ENCODE measurements around the gene PREX1. TPM values are rescaled to one million over a fixed set of nuclear protein-coding genes. Genes with fewer than 3 reads are reported as not detected.

Gene PREX1
- total RNA-seq, 2 donors from 2014 or later, result 7.4 to 37.9 TPM

- intact Hi-C loops (cut with DNase I), result no loop called here
- WGBS, result 55% methylated on average over 4 of the region's 4 CpGs
- Histone ChIP-seq H3K36me3 (no peaks in the 10 kb centered on the region), H3K27ac (no peak overlapping the region), H3K27me3 (replicated peaks; ENCODE audit: insufficient read depth) (no peaks in the 10 kb centered on the region), H3K4me3 (no peak overlapping the region), H3K9me3 (no peaks in the 10 kb centered on the region), H3K4me1 (replicated peaks) (no peaks in the 10 kb centered on the region)
- TF ChIP-seq POLR2A (IDR thresholded peaks at IDR 0.05), result no peak
- TF ChIP-seq CTCF (IDR thresholded peaks at IDR 0.05), result no peak
- TF ChIP-seq POLR2AphosphoS5 (IDR thresholded peaks at IDR 0.05), result no peak
- DNase-seq (ENCODE audit: low spot score), result no peak
Observed at GRCh38 chr20:48731536-48731935, 96.3 kb downstream of the PREX1 start.

- Histone ChIP-seq H3K4me1 (replicated peaks) (no peaks in the 10 kb centered on the region), H3K27me3 (replicated peaks; ENCODE audit: insufficient read depth) (no peaks in the 10 kb centered on the region), H3K36me3 (no peaks in the 10 kb centered on the region), H3K27ac (no peak overlapping the region), H3K4me3 (no peak overlapping the region), H3K9me3 (no peaks in the 10 kb centered on the region)
- WGBS, result 95% methylated on average over 3 of the region's 3 CpGs
- TF ChIP-seq POLR2A (IDR thresholded peaks at IDR 0.05), result no peak
- no peak for TF ChIP-seq POLR2AphosphoS5 (IDR thresholded peaks at IDR 0.05)
- no peak for TF ChIP-seq CTCF (IDR thresholded peaks at IDR 0.05)
- intact Hi-C loops (cut with DNase I), result no loop called here
- DNase-seq (ENCODE audit: low spot score), result no peak
Observed at GRCh38 chr20:48730977-48731376, 96.8 kb downstream of the PREX1 start.

- Histone ChIP-seq H3K9me3 (no peaks in the 10 kb centered on the region), H3K27me3 (replicated peaks; ENCODE audit: insufficient read depth) (no peaks in the 10 kb centered on the region), H3K36me3 (no peaks in the 10 kb centered on the region), H3K4me1 (replicated peaks) (no peaks in the 10 kb centered on the region), H3K4me3 (no peak overlapping the region), H3K27ac (no peak overlapping the region)
- intact Hi-C loops (cut with DNase I), result no loop called here
- WGBS, result 91% methylated on average over 6 of the region's 6 CpGs
- TF ChIP-seq POLR2AphosphoS5 (IDR thresholded peaks at IDR 0.05) (no peak), CTCF (IDR thresholded peaks at IDR 0.05) (no peak), POLR2A (IDR thresholded peaks at IDR 0.05) (no peak)
- no peak for DNase-seq (ENCODE audit: low spot score)
Observed at GRCh38 chr20:48729538-48729937, 98.3 kb downstream of the PREX1 start.

GRCh38 chr20:48728042-48728825 lies 99.6 kb downstream of the PREX1 start:
- Histone ChIP-seq H3K36me3 (no peaks in the 10 kb centered on the region), H3K4me1 (replicated peaks) (no peaks in the 10 kb centered on the region), H3K4me3 (no peak overlapping the region), H3K9me3 (no peaks in the 10 kb centered on the region), H3K27me3 (replicated peaks; ENCODE audit: insufficient read depth) (no peaks in the 10 kb centered on the region), H3K27ac (no peak overlapping the region)
- WGBS, result 90% methylated on average over 9 of the region's 9 CpGs
- no peak for DNase-seq (ENCODE audit: low spot score)
- intact Hi-C loops (cut with DNase I), result no loop called here
- TF ChIP-seq CTCF (IDR thresholded peaks at IDR 0.05) (no peak), POLR2A (IDR thresholded peaks at IDR 0.05) (no peak), POLR2AphosphoS5 (IDR thresholded peaks at IDR 0.05) (no peak)

GRCh38 chr20:48727226-48727625 lies 100.6 kb downstream of the PREX1 start:
- Histone ChIP-seq H3K4me1 (replicated peaks) (no peaks in the 10 kb centered on the region), H3K36me3 (no peaks in the 10 kb centered on the region), H3K27me3 (replicated peaks; ENCODE audit: insufficient read depth) (no peaks in the 10 kb centered on the region), H3K9me3 (no peaks in the 10 kb centered on the region), H3K27ac (no peak overlapping the region), H3K4me3 (no peak overlapping the region)
- WGBS, result 89% methylated on average over 6 of the region's 6 CpGs
- no peak for TF ChIP-seq POLR2A (IDR thresholded peaks at IDR 0.05)
- intact Hi-C loops (cut with DNase I), result no loop called here
- DNase-seq (ENCODE audit: low spot score), result no peak

Data from prostate gland (tissue), 2 donors.